ENCODE measurements around the gene SLC6A20.

- TF ChIP-seq CTCF (IDR thresholded peaks at IDR 0.05): no peak
- TF ChIP-seq EP300 (IDR thresholded peaks at IDR 0.05): no peak
- TF ChIP-seq POLR2A (IDR thresholded peaks at IDR 0.05): no peak
Observed at GRCh38 chr3:45777111-45777745, 19.1 kb downstream of the SLC6A20 start.

All from ovary (tissue), 3 donors.